Inflammatory macrophage treated with lipopolysaccharide for 4 hours (primary cell): ENCODE results near the gene PRKD2.

Experiments used
- DNase-seq: peaks from one replicate; pipeline ENCODE4 v3.0.0-alpha.2; 2020

PRKD2 gene

DNA sequence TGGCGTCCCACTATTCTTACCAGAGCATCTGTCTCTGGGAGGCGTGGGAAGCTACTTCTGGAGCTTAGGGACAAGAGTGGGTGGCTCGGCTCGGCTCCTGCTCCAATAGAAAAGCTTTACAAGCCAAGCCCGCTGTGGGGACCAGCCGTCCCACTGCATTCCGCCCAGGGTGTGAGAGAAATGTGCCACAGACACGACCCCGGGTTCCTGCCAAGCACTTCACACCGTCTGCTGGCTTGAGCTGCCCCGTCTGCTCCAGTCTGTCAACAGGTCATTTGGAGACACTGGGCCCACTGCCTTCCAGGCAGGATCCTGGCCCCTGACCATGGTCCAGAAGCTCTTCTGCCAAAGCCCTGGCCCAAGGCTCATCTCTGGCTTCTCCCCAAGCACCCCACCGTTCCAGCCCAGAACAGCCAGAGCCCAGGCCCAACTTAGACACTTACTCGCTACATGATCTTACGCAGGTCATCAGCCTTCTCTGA lies 22.4 kb upstream of the PRKD2 start:
- no peak for DNase-seq

DNA sequence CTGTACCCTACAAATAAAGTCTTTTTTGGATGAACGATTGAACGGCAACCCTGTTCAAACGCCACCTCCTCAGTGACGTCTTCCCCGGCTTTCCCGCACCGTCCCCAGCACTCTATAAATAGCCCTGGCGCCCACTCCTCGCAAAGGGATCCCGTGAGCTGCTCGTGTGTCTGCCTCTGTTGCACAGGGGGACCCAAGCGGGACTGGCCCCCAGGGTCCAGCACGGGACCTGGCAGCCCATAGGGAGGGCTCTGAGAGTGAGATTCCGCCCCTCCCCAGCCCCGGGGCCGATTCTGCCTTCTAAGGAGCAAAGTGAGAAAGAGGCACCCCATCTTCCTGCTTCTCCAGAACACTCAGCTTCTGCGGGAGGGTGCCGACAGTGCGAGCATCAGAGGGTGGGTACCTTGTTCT lies 20.9 kb upstream of the PRKD2 start:
- no peak for DNase-seq

DNA sequence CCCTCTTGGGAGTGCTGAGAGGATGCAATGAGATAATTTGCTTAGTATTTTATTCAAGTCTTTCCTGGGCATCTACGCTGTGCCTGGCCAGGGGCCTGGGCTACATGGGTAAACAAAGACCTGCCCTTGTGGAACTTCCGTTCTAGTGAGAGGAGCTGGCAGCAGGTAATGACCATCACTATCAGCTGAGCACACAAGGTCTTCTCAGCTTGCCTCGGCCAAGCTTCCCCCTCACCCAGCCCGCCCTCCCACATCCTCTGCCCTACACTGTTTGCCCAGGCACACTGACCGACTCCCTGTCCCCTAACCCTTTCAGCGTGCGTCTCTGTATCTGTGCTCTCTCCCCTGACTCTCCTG lies 20.4 kb upstream of the PRKD2 start:
- no peak for DNase-seq

- no peak for DNase-seq
Measured at GRCh38 chr19:46736531-46737297, 19.8 kb upstream of the PRKD2 start.

- peak; percentile 74 for DNase-seq
Measured at GRCh38 chr19:46733690-46734292, 16.9 kb upstream of the PRKD2 start.

DNA sequence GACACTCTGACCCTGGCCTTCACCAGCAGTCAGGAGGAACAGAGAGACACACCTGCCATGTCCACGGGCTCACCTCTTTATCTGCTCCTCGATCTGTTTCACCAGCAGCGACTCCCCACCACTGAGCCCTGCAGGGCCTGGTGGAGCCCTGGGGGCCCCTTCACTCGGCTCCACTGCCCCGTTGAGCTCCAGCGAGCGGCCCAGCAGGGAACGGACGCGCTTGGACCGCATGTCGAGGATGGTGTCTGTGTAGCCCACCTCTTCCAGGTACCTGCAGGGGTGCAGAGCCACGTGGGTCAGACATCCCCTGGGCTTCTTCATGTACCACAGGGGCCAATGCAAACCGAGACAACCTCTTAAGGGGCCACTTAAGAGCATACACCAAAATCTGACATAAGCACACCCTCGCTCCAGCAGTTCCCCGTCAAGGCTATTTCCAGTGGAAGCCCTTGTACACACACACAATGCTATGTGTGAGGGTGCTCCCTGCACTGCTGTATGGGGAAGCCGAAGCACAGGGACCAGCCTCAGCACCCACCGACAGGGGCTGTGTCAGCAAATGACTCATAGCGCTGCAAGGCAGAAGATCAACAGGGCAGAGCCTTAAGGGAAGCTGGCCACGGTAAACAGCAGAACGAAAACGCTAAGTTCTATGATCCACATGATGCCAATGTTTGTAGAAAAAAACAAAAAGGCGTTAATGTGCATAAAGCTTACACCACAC lies 16.2 kb upstream of the PRKD2 start:
- DNase-seq: peak; percentile 94

DNA sequence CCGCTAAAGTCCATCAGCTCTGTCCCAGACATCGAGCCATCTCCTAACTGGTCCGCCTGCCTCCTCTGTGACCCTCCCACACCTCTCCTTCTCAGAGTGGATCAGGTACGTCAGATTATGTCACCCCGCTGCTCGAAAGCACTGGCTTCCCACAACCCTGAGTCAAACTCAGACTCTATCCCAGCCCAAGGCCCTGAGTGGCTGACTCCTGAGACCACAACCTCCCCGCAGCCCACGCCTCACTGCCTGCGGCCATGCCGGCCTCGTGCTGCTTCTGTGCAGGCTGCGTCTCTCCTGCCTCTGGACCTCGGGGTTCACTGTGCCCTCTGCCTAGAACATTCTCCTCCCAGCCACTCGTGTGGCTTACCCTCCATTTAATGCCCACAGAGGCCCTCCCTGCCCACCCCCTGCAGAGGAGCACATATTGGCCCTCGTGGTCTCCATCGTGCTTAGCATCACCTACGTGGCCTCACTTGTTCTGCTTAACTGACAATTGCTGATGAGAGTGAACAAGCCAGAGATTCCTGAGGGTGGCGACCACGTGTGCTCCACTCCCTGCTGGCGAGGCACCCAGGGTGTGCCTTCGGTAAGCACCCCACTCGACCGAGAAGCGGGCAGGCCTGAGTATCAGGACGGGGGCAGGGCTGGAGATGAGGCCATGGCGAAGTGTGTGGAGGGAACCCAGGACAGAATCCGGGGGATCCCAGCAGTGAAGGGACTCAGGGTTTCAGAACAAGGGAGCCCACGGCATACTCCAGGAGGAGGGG lies 15.4 kb upstream of the PRKD2 start:
- DNase-seq: no peak

GRCh38 chr19:46731584-46731983 lies 14.7 kb upstream of the PRKD2 start:
- DNase-seq: peak; percentile 91

GRCh38 chr19:46731007-46731501 lies 14.1 kb upstream of the PRKD2 start:
- DNase-seq: peak; percentile 93

DNA sequence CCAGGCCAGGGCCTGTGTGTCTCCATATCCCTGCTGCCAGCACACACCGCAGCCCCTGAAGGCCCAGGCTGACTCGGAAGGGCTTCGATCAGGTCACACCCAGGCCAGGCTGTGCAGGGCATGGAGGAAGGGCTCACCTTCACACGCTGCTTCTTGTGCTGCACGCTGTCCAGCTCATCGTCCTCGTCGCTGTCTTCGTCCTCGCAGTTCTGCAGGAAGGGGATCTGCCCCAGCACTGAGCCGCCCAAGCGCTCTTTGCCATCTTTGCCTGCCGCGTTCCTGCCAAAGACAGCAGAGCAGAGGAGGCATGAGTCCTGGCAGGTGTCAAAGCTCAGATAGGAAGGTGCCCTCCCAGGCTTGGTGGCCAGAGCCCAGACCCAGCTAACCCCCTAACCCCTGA lies 13.7 kb upstream of the PRKD2 start:
- DNase-seq: no peak

- no peak for DNase-seq
Measured at GRCh38 chr19:46730187-46730586, 13.3 kb upstream of the PRKD2 start.

DNA sequence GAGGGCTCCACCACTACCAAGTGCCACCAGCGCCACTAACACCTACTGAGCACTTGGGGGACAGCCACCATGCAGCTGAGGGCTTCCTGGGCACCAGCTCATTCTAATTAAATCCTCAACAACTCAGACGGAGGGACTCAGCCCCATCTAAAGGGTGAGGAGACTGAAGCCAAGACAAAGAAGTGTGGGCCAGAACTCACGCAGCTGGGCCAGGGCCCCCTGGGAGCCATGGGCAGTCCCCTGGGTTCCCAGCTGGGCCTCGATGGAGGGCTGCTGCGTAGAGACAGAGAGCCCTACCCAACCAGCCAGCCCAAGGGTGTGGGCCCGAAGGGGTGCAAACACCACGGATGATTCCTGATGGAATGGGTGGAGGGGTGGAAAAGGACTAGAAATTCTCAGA lies 12.8 kb upstream of the PRKD2 start:
- DNase-seq: no peak

- DNase-seq: peak; percentile 68
Measured at GRCh38 chr19:46728693-46729339, 11.9 kb upstream of the PRKD2 start.

GRCh38 chr19:46728208-46728607 lies 11.3 kb upstream of the PRKD2 start:
- no peak for DNase-seq

DNA sequence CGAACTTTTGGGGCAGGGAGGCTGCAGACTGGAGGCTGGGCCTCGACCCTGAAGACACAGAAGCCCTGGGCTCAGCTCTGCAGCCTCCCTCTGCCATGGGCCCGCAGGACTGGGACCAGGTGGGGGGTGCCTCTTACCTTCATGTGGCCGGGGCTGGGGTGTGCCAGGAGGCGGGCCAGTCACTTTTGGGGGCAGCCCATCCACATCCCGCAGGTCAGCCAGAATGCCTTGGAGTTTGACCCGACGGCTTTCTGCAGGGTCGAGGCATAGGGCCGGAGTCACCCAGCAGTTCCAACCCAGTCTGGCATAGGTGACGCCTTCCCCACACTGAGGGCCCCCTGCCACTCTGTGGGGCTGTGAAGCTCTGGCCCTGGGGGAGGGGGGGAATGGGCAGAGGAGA lies 10.8 kb upstream of the PRKD2 start:
- no peak for DNase-seq

- peak; percentile 18 for DNase-seq
Measured at GRCh38 chr19:46726971-46727501, 10.1 kb upstream of the PRKD2 start.

DNA sequence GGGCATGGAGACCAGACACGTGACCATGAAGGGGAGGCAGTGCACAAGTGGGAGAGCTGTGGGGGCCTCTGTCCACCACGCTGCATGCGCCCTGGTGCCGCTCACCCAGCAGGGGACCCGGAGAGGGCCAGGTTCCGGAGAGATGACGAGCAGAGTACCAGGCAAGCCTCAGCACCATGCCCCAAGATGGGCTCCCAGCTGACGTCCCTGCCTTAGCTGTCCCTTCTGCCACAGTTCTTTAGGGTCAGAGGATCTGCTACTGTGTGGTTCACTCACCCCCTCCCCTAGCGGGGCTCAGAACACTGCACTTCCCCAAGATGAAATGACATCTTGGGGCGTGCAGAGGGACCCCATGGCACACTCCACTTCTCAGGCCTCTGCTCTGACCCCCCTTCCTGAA lies 9.6 kb upstream of the PRKD2 start:
- no peak for DNase-seq

DNA sequence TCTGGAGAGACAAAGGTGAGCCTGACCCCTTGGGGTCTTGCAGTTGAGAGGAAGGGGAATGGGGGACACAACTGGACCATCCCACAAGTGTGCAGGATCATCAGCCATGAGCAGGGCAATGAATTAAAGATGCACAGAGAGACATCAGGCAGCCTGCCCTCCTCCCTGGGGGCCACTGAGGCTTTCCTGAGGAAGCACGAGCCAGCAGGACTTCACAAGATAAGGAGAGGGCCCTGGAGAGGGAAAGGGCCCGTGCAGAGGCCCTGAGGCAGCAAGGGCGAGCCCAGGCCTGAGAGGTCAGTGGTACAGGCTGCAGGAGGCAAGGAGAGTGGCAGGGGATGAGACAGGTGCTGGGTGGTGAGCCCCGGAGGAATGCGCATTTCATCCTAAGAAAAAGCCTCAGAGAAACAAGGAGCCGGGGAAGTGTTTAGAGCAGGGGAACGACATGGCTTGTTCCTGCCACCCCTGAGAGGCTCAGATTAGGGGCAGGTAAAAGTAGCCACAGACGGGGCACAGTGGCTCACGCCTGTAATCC lies 9.0 kb upstream of the PRKD2 start:
- DNase-seq: no peak

DNA sequence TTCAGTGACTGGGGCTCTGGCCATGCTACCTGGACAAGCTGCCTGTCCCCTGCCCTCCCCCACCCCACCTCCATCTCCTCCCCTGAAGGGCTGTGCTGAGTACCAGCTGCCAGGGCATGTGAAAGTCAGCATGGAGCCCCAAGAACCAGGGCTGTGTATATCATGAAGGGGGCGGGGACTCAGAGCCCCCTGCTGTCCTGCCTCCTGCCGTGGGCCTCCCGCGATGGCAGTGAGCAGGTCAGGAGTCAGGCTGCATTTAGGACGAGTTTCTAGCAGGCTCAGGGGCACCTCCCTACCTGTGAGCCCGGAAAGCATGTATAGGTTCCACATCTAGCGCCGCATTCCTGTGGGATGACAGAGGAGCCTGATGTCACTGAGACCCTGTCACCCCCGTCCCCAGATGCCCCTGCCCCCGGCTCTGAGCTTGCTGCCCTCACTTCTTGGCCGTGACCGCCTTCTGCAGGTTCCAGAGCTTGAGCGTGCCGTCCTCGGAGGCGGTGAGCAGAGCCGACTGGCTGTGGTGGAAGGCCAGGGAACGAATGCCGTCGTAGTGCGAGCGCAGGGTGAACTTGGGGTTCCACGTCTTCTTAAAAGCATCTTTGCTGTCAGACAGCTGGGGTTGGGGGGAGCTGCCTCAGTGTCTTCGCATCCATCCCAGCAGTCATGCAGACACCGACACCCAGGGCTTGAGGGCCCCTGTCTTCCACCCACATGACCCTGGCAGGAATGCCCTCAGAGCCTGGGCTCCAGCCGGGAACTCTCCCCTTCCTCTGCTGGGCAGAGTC lies 8.3 kb upstream of the PRKD2 start:
- no peak for DNase-seq

DNA sequence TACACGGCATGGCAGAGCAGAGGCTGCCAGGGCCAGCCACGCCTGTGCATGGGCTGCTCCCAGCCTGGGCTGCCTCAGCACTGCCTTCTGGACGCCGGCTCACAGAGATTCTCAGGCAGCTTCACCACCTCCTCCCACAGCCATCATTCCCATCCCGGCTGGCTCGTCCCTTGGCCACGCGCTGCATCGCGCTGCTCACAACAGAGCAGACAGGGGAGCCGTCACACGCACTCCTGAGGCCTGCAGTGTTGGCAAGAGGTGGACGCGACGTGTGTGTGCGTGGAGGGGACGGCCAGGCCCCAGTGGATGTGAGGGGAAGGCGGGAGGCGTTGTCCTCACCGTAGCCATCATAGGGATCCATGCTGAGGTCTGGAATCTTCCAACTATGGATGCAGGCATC lies 7.6 kb upstream of the PRKD2 start:
- no peak for DNase-seq

GRCh38 chr19:46723471-46723870 lies 6.6 kb upstream of the PRKD2 start:
- DNase-seq: no peak
